AG09309 (cell line): ENCODE results near the gene AFAP1L2.

Experiments
- DNase-seq: peaks from one replicate; pipeline ENCODE4 v3.0.0-alpha.2; 2010; ENCODE audit warnings: low read depth
- H3K4me3 ChIP-seq: 2 replicates; pipeline ENCODE4 v1.5.1; 2011; ENCODE audit warnings: mild to moderate bottlenecking, low read depth, low read length, moderate library complexity; ENCODE audit not compliant: control insufficient read depth
- TF ChIP-seq, protein P1 (sequence below): IDR thresholded peaks from 2 replicates; pipeline ENCODE4 v1.5.1; 2011; ENCODE audit warnings: mild to moderate bottlenecking, low read depth, low read length, inconsistent platforms; ENCODE audit not compliant: insufficient read depth, control insufficient read depth; ENCODE audit errors: missing control alignments

The AFAP1L2 gene

DNA sequence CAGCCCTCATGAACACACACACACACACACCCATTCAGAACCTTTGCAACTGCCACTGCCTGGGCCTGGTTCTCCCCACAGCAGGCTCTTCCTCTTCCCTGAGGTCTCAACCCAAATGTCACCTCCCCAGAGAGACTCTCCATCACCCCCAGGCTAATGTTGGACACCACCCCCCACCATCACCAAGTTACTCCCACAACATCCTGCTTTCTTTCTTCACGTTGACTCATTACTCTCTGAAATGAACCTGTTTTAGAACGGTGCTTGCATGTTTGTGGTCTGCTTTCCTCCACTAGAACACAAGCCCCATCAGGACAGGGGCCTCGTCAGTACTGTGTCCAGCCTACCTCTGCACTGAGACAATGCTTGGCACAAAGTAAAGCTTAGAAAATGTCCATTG, 16.0 kb downstream of the AFAP1L2 start:
- TF ChIP-seq, protein P1, sequence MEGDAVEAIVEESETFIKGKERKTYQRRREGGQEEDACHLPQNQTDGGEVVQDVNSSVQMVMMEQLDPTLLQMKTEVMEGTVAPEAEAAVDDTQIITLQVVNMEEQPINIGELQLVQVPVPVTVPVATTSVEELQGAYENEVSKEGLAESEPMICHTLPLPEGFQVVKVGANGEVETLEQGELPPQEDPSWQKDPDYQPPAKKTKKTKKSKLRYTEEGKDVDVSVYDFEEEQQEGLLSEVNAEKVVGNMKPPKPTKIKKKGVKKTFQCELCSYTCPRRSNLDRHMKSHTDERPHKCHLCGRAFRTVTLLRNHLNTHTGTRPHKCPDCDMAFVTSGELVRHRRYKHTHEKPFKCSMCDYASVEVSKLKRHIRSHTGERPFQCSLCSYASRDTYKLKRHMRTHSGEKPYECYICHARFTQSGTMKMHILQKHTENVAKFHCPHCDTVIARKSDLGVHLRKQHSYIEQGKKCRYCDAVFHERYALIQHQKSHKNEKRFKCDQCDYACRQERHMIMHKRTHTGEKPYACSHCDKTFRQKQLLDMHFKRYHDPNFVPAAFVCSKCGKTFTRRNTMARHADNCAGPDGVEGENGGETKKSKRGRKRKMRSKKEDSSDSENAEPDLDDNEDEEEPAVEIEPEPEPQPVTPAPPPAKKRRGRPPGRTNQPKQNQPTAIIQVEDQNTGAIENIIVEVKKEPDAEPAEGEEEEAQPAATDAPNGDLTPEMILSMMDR, result no peak
- H3K4me3 ChIP-seq, result no peak overlapping the region
- no peak for DNase-seq

DNA sequence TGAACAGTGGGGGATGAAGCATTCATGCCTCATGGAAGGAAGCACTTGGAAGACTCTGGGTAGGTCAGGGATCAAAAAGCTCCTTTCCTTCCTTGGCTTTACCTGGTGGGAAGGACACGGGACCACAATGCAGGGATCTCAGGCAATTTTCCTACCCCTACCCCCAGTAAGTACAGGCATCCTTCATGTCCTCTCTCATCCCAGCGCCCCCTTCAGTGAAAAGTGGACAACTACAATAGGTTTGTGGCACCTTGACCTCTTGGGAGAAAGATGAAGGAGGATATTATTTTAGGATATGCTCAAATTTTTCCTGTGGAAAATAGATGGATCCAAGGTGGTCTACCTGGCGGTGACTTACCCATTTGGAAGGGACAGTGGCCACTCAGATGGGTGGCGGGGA, 16.5 kb downstream of the AFAP1L2 start:
- DNase-seq, result no peak
- H3K4me3 ChIP-seq, result no peak overlapping the region
- TF ChIP-seq, protein P1, result no peak

DNA sequence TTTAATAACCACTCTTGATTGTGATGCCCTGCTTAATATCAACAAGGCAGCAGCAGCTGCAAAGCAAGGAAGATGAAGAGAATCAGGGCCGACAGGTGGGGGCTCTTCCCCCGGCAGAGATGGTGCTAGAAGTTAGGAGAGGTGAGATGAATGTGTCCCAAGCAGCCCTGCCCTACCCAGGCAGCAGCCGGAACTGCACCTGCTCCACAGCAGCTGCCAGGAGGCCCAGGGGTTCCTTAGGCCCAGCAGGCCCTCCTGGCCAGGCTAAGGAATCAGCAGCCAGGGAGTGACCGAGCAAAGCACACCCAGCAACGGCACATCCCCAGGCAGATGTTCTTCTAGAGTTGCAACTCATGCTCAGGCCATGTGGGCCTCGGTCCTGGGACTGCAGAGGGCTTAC, 17.9 kb downstream of the AFAP1L2 start:
- TF ChIP-seq, protein P1, result no peak
- no peak for DNase-seq
- H3K4me3 ChIP-seq, result no peak overlapping the region

DNA sequence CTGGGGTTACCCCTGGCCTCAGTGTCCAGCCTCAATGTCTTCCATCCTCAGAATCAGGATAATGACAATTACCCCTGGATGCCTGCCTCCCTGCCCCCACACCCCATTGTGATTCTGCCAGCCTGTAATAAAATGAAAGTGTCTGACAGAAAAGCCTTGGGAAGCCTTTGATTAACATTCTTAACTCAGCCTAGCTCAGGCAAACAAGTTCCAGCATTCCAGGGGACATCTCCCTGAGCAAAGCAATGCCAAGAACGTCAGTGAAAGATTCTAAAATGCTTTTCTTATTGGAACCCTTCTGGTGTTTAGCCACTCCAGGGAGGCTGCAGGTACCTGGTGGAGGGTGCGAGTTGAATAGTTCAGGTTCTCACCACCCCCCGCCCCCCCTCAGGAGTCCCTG, 18.7 kb downstream of the AFAP1L2 start:
- DNase-seq, result no peak
- H3K4me3 ChIP-seq, result no peak overlapping the region
- TF ChIP-seq, protein P1, result no peak

DNA sequence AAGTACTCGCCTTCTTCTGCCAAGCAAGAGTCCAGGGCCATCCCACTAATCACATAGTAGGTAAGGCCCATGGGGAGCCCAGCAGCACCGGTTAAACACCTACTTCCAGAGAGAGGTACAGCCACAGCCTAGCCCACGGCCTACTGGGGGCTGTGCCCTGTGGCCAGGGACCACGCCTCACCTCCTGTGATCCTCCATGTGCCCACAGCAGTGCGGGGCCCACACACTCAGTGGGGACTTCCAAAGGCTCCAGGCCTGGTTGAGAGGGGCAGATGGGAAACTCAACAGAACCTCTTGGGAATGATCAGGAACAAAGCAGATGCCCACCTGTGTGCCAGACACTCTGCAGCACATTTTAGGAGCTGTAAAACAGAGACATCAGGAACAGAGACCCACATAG, 19.7 kb downstream of the AFAP1L2 start:
- TF ChIP-seq, protein P1, result no peak
- no peak overlapping the region for H3K4me3 ChIP-seq
- no peak for DNase-seq

DNA sequence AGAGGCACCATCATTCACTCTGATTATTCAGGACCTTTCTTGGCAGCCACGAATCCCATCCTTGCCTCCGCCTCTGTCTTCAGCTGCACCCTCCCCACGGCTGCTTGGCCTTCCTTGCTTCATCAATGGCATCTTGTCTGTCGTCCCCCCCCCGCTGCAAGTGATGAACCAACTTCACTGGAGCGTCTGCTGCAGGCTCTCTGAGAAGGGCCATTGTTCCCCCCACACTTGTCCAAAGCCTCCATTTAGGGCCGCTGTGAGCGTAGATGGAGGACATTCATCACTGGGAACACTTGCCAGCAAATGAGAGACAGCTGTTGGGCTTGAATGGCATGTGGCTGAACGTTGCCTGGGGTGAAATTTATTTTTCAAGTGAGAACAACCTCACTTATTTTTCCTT, 20.1 kb downstream of the AFAP1L2 start:
- no peak overlapping the region for H3K4me3 ChIP-seq
- TF ChIP-seq, protein P1, result no peak
- DNase-seq, result no peak

DNA sequence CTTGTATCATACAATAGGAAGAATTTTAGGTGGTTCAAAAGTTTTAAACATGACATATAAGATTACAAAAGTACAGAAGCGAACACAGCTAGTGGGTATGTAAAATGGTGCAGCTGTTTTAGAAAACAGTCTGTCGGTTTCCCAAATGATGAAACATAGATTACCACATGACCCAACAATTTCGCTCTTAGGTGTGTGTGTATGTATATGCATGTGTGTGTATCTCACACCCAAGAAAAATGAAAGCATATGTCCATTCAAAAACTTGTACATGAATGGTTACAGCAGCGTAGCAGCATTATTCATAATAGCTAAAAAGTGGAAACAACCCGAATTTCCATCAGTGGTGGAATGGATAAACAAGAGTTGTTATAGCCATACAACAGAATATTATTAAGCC, 23.5 kb downstream of the AFAP1L2 start:
- TF ChIP-seq, protein P1, result no peak
- no peak for DNase-seq
- no peak overlapping the region for H3K4me3 ChIP-seq
